A549 treated with AZD9567 at 1 μM for 4 hours (cell line): ENCODE measurements around the gene GNB4. TPM values are rescaled to one million over a fixed set of nuclear protein-coding genes. Genes with fewer than 3 reads are reported as not detected.

Experiments used
- total RNA-seq: library from RNA; stranded (reverse); fragments of 200-300 nt; extraction: Qiagen RNA extraction; gene quantifications from 5 replicates; pipeline ENCODE4 v1.2.3, GENCODE V29; 2022; ENCODE audit not compliant: insufficient read depth

Gene GNB4
- 10.7 to 16.4 TPM (median 15.6 TPM) in 5 replicates for total RNA-seq

DNA sequence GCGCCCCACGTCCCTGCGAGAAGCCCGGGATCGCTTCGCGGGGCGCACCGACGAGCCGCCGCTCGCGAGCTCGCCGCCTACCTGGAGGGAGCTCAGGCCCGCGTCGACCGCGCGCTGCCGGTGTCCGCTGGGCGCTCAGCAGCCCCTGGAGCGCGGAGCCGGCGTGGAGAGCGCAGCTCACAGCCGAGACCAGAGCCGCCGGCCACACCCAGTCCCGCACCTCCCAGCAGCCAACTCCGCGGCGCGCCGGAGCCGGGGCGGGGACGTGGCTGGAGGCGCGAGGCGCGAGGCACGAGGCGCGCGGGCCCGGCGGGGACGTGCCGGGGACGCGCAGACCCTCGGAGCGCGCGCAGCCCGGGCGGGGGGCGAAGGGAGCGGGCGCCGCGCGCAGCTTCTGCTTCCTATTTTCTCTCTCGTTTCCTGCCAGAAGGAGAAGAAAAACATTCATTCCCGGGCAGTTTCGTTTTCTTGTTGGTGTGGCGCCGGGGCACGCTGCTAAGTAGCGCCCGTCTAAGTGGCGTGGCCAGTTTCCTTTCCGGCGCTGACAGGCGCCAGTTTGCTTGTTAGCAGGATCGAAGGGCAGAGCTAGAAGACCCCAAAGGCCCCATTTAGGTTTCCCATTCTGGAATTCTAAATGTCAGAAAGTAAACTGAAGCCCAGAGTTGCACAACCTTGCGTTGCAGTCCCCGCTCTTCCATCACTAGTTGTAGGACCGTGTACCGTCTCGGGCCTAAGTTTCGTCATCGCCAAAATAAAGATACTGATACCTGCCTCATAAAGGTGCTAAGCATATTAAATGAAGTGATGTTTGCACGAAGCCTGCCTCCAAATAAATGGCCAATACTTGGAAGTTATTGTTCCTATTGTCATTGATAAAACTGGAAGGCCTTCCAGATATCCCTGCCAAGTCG, at the start of gene GNB4:
GNB4 (minus strand) TSS at position 206 of the 911 bp plus-strand sequence. CDS start 25,270 bp downstream, outside the sequence.

GRCh38 chr3:179347345-179348194, 103.7 kb downstream of the GNB4 start, which contains the start of gene MFN1:
TSS of gene MFN1 (plus strand) at chr3:179347709. CDS start at chr3:179348852, 1,143 bp downstream.

Other genes with a start within 250 kb of the GNB4 start
- gene KCNMB3, start 200.4 kb downstream of the GNB4 start, total RNA-seq, result 1.1 to 1.5 TPM (median 1.3 TPM) in 4 of 5 replicates, not detected in the other
- gene ZNF639, start 128.4 kb downstream of the GNB4 start, total RNA-seq, result 20.1 to 33.0 TPM (median 22.4 TPM) in 5 replicates
- gene MFN1, start 103.8 kb downstream of the GNB4 start, total RNA-seq, result 16.5 to 22.4 TPM (median 19.1 TPM) in 5 replicates
- gene ACTL6A, start 111.5 kb upstream of the GNB4 start, total RNA-seq, result 50.6 to 101 TPM (median 55.6 TPM) in 5 replicates
- 35.9 to 38.8 TPM (median 37.5 TPM) in 5 replicates for gene MRPL47, start 153.2 kb upstream of the GNB4 start, total RNA-seq
- gene NDUFB5, start 153.3 kb upstream of the GNB4 start, total RNA-seq, result 42.1 to 51.0 TPM (median 49.3 TPM) in 5 replicates
- gene USP13, start 201.6 kb upstream of the GNB4 start, total RNA-seq, result 7.6 to 15.5 TPM (median 10.1 TPM) in 5 replicates